HepG2 (cell line): ENCODE results near the gene STXBP5L. TPM values are rescaled to one million over a fixed set of nuclear protein-coding genes. Genes with fewer than 3 reads are reported as not detected.

ENCODE experiments used
- ATAC-seq: fragments of 200-7000 bp; cut with Tn5 transposase; 3 replicates; pipeline ENCODE4 v1.9.1; 2020; ENCODE audit warnings: mild to moderate bottlenecking, moderate library complexity
- BruUV-seq: library from RNA; stranded (reverse); fragments of 400-500 nt; replicated peaks from 2 replicates; lab custom pipeline; 2021; lab: Mats Ljungman, UMichigan
- CTCF ChIA-PET: fragments of 300-600 bp; formaldehyde crosslinking; extraction: SDS; loops from one replicate; lab custom pipeline; 2021; ENCODE audit warnings: low total read pairs, inconsistent platforms, low intra/inter-chr PET ratio; lab: Yijun Ruan, JAX
- POLR2A ChIA-PET: fragments of 350-600 bp; sonication (Branson Sonifier 250); formaldehyde crosslinking; loops from one replicate; lab custom pipeline; 2020; ENCODE audit warnings: antibody characterized with exemption, inconsistent platforms; lab: Yijun Ruan, JAX
- DNase-seq: peaks from one replicate; pipeline ENCODE4 v3.0.0-alpha.2; 2015; ENCODE audit warnings: low spot score
- FAIRE-seq: peaks from 3 replicates; lab custom pipeline; 2011; peaks lifted over from hg19 to GRCh38; lab: Jason Lieb, UNC
- H2AFZ ChIP-seq: one replicate; pipeline ENCODE4 v1.6.1; 2011; ENCODE audit warnings: low read length, inconsistent platforms
- H3K27ac ChIP-seq: fragments of 300-600 bp; 3 replicates; pipeline ENCODE4 v1.8.0; 2011; ENCODE audit warnings: mixed run types, mild to moderate bottlenecking, mixed read lengths, low read length, inconsistent platforms; ENCODE audit not compliant: insufficient read depth; ENCODE audit errors: extremely low read length
- H3K27me3 ChIP-seq, 2 experiments: fragments of 200-600 bp in 1 of 2; 2 replicates in 1 of 2; 3 replicates in 1 of 2; pipeline versions ENCODE4 v1.6.0 to v1.8.0; 2011; ENCODE audit warnings: low read length in 2 of 2, mild to moderate bottlenecking in 2 of 2, moderate library complexity in 2 of 2, inconsistent platforms in 1 of 2; ENCODE audit not compliant: insufficient read depth in 2 of 2, control insufficient read depth in 1 of 2
- H3K36me3 ChIP-seq, 2 experiments: fragments of 200-600 bp in 1 of 2; replicated peaks in 1 of 2; 2 replicates in 1 of 2; 3 replicates in 1 of 2; pipeline versions ENCODE4 v1.5.1 to v1.8.0; 2011; ENCODE audit warnings: low read length in 2 of 2, inconsistent platforms in 1 of 2; ENCODE audit not compliant: insufficient read depth in 2 of 2, control insufficient read depth in 1 of 2
- H3K4me1 ChIP-seq: 2 replicates; pipeline ENCODE4 v1.5.1; 2012; ENCODE audit warnings: low read length, inconsistent platforms; ENCODE audit not compliant: insufficient read depth
- H3K4me2 ChIP-seq: 2 replicates; pipeline ENCODE4 v1.6.0; 2011; ENCODE audit warnings: low read depth, low read length, inconsistent platforms
- H3K4me3 ChIP-seq, 3 experiments: fragments of 200-600 bp in 1 of 3; sonication (generic), shearing (Covaris generic) in 1 of 3; replicated peaks in 1 of 3; 2 replicates each; pipeline ENCODE4 v1.5.1; 2011 to 2016; ENCODE audit warnings: low read length in 3 of 3, inconsistent platforms in 2 of 3, low read depth in 2 of 3, mild to moderate bottlenecking in 2 of 3, control low read depth in 1 of 3, mixed read lengths in 1 of 3; ENCODE audit not compliant: insufficient read depth in 1 of 3
- H3K79me2 ChIP-seq: one replicate; pipeline ENCODE4 v1.6.1; 2011; ENCODE audit warnings: low read length, inconsistent platforms; ENCODE audit not compliant: insufficient read depth
- H3K9ac ChIP-seq: 2 replicates; pipeline ENCODE4 v1.6.0; 2011; ENCODE audit warnings: mild to moderate bottlenecking, low read depth, low read length, inconsistent platforms; ENCODE audit not compliant: insufficient read depth
- H3K9me3 ChIP-seq: 2 replicates; pipeline ENCODE4 v1.5.1; 2012; ENCODE audit warnings: mild to moderate bottlenecking, low read length
- H4K20me1 ChIP-seq: 2 replicates; pipeline ENCODE4 v1.6.0; 2011; ENCODE audit warnings: inconsistent platforms, mild to moderate bottlenecking, low read length, moderate library complexity; ENCODE audit not compliant: insufficient read depth
- AHDC1 ChIP-seq: sonication (generic); formaldehyde crosslinking; IDR thresholded peaks from 2 replicates; pipeline ENCODE4 v1.5.1; 2020; ENCODE audit warnings: mild to moderate bottlenecking, missing genetic modification reagents, borderline replicate concordance
- IRF1 ChIP-seq: sonication (generic); formaldehyde crosslinking; IDR thresholded peaks from 2 replicates; pipeline ENCODE4 v1.4.0; 2020; ENCODE audit warnings: low read depth, mild to moderate bottlenecking, missing genetic modification reagents
- TCF7 ChIP-seq: sonication (generic); IDR thresholded peaks from 2 replicates; pipeline ENCODE4 v1.6.1; 2016; ENCODE audit warnings: antibody characterized with exemption, low read depth
- ZNF547 ChIP-seq: sonication (generic); formaldehyde crosslinking; IDR thresholded peaks from 2 replicates; pipeline ENCODE4 v1.5.1; 2020; ENCODE audit warnings: mild to moderate bottlenecking, missing genetic modification reagents
- WGBS: methylation state at CpG from one replicate; pipeline ENCODE4 v1.1.6; 2017; ENCODE audit warnings: low lambda C conversion rate; 5-methylcytosine and 5-hydroxymethylcytosine counted together
- in situ Hi-C: cut with HindIII; loops from 2 replicates; pipeline ENCODE4 v1.10.0; 2017; ENCODE audit warnings: low pct_unique_long_range_greater_than_20kb; ENCODE audit not compliant: extremely low pct_ligation_motif_present
- intact Hi-C: fragments of 100-400 bp; cut with micrococcal nuclease; formaldehyde crosslinking; loops from one replicate; pipeline ENCODE4 v1.10.0; 2022; ENCODE audit not compliant: unreplicated experiment
- polyA plus RNA-seq, 8 experiments: library from polyadenylated mRNA; depleted of rRNA in 3 of 8; stranded (reverse) in 7 of 8; unstranded in 1 of 8; fragments of >200 nt; fragmentation: Illumina TruSeq in 4 of 8; extraction: Trizol in 4 of 8; gene quantifications; 2 replicates each; pipeline versions ENCODE4 v1.2.1 to v1.2.3, GENCODE V29; 2011 to 2016; ENCODE audit warnings: low read depth in 4 of 8, missing spikeins in 1 of 8, mixed read lengths in 1 of 8; ENCODE audit not compliant: insufficient read depth in 1 of 8
- total RNA-seq, 5 experiments: library from RNA; depleted of rRNA; stranded (reverse); fragments of >200 nt; fragmentation: Illumina TruSeq; extraction: Trizol; gene quantifications; 2 replicates each; pipeline ENCODE4 v1.2.3, GENCODE V29; 2016; ENCODE audit warnings: low read depth in 1 of 5

Gene STXBP5L
- total and polyA plus RNA-seq, 2 of the 13 experiments (the other 11 are each of a cell fraction or from before 2014, with no cell fraction given), result not detected

- intact Hi-C loops, result no loop called here
Measured at GRCh38 chr3:121436641-121437040, 528.6 kb downstream of the STXBP5L start.

GRCh38 chr3:121443456-121443855 lies 535.5 kb downstream of the STXBP5L start:
- WGBS, result 100% methylated on average over 1 of the region's 1 CpG
- no TSS peak for BruUV-seq
- no peaks in the 10 kb centered on the region for H3K4me1 ChIP-seq
- no peaks in the 10 kb centered on the region for H3K79me2 ChIP-seq
- no peak overlapping the region for H3K27ac ChIP-seq
- intact Hi-C loops, result no loop called here
- H3K9ac ChIP-seq, result no peak overlapping the region
- no peaks in the 10 kb centered on the region for H3K9me3 ChIP-seq
- peaks cover 0 to 1% of the 10 kb centered on the region in 2 experiments; a peak in 1 of 5 replicates for H3K36me3 ChIP-seq
- no peaks in the 10 kb centered on the region; a peak in 1 of 5 replicates for H3K27me3 ChIP-seq
- DNase-seq (no peak), FAIRE-seq (no peak), ATAC-seq (no peak)
- H3K4me2 ChIP-seq, result no peak overlapping the region
- in situ Hi-C loops, result no loop called here
- ChIA-PET CTCF (no interaction called here), POLR2A (no interaction called here)
- no peaks in the 10 kb centered on the region for H4K20me1 ChIP-seq
- no peak overlapping the region for H2AFZ ChIP-seq
- TF ChIP-seq IRF1 (CRISPR knock-in tag) (no peak), TCF7 (no peak), AHDC1 (no peak)
- no peak overlapping the region for H3K4me3 ChIP-seq

More at GRCh38 chr3:121436641-121437040, 528.6 kb downstream of the STXBP5L start:
- DNase-seq (no peak), ATAC-seq (no peak), FAIRE-seq (no peak)
- H3K79me2 ChIP-seq, result no peaks in the 10 kb centered on the region
- CTCF ChIA-PET, result no interaction called here
- in situ Hi-C loops, result no loop called here
- TF ChIP-seq ZNF547, result no peak
- no peaks in the 10 kb centered on the region for H3K9me3 ChIP-seq
- WGBS, result 94% methylated on average over 3 of the region's 3 CpGs
- BruUV-seq, result no TSS peak
- POLR2A ChIA-PET, result no interaction called here
- no peak overlapping the region for H3K27ac ChIP-seq
- no peaks in the 10 kb centered on the region for H4K20me1 ChIP-seq
- H3K4me3 ChIP-seq, result no peak overlapping the region
- H2AFZ ChIP-seq, result no peak overlapping the region
- no peak overlapping the region for H3K4me2 ChIP-seq
- no peaks in the 10 kb centered on the region for H3K27me3 ChIP-seq
- H3K4me1 ChIP-seq, result no peaks in the 10 kb centered on the region
- peaks cover 1 to 19% of the 10 kb centered on the region in 2 experiments; a peak in 2 of 5 replicates for H3K36me3 ChIP-seq
- no peak overlapping the region for H3K9ac ChIP-seq
